HG03558 (cell line): ENCODE results near the gene DLL3.
"Not testable (repeated sequence)": the region's sequence is repeated elsewhere in the genome, so short reads cannot be mapped to it uniquely, and the experiment has no call there.

Experiments
- ATAC-seq: cut with Tn5 transposase; IDR thresholded peaks from one replicate; pipeline ENCODE4 v1.9.1; 2021; ENCODE audit warnings: moderate number of reproducible peaks; ENCODE audit not compliant: unreplicated experiment; ENCODE audit errors: extremely low read depth

DLL3 gene

DNA sequence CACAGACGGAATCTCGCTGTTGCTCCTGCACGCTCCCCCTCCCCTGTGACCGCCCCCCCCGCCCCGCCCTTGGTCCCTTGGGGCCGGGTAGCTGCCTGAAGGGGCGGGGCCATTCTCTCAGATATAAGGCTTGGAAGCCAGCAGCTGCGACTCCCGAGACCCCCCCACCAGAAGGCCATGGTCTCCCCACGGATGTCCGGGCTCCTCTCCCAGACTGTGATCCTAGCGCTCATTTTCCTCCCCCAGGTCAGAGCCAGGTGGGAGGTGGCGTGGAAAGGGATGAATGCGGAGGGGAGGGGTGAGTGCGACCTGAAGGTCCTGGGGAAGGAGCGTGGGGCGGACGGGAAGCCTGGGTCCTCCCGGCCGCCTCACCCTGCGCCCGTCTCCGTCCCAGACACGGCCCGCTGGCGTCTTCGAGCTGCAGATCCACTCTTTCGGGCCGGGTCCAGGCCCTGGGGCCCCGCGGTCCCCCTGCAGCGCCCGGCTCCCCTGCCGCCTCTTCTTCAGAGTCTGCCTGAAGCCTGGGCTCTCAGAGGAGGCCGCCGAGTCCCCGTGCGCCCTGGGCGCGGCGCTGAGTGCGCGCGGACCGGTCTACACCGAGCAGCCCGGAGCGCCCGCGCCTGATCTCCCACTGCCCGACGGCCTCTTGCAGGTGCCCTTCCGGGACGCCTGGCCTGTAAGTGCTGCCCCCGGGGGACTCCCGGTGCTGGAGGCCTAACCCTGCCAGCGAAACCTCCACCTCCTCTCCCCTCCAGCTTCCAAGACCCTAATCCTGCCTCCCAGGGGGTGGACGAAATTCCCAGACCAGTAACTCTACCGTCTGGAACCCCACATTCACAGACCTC lies at the start of gene DLL3:
Gene DLL3 (plus strand): TSS at position 150 of the 845 bp plus-strand sequence. CDS start 28 bp downstream, at position 178.
- no peak for ATAC-seq

DNA sequence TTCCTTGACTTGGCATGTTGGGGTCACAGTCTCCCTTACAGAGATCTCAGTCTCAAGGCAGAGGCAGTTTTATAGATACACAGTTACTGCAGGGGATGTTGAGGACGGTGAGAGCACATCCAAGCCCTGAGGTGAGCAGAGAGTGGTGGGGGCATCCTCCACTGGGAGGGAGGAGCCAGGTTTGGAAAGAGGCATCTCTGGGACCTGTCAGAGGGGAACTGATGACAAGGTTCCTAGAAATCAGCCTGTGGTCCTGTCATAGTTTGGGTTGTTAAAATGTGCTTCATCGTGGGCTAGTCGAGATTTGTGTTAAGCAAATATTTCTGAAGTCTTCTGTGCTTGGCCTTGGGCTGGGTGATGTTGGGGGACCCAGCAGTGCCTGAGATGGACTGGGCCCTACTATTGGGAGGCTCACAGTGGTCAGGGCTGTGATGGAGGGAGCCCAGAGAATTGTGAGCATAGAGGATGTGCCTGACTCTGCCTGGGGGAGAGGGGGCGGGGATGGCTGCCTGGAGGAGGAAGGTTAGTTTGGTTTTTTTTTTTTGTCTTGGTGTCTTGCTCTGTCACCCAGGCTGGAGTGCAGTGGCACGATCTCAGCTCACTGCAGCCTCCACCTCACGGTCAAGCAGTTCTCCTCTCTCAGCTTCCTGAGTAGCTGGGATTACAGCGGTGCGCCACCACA lies 49.5 kb upstream of the DLL3 start:
- no peak for ATAC-seq

DNA sequence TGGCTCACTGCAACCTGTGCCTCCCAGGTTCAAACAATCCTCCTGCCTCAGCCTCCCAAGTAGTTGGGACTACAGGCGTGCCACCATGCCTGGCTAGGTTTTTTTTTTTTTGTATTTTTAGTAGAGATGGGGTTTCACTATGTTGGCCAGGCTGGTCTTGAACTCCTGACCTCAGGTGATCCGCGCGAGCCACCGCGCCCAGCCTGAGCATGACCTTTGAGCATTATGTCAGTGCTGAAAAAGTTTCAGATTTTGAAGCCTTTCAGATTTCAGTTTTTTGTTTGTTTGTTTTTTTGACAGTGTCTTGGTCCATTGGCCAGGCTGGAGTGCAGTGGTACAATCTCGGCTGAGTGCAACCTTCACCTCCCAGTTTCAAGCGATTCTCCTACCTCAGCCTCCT lies 47.5 kb upstream of the DLL3 start:
- not testable (repeated sequence) for ATAC-seq

- ATAC-seq = no peak
Measured at GRCh38 chr19:39463403-39463802, 35.3 kb upstream of the DLL3 start.

DNA sequence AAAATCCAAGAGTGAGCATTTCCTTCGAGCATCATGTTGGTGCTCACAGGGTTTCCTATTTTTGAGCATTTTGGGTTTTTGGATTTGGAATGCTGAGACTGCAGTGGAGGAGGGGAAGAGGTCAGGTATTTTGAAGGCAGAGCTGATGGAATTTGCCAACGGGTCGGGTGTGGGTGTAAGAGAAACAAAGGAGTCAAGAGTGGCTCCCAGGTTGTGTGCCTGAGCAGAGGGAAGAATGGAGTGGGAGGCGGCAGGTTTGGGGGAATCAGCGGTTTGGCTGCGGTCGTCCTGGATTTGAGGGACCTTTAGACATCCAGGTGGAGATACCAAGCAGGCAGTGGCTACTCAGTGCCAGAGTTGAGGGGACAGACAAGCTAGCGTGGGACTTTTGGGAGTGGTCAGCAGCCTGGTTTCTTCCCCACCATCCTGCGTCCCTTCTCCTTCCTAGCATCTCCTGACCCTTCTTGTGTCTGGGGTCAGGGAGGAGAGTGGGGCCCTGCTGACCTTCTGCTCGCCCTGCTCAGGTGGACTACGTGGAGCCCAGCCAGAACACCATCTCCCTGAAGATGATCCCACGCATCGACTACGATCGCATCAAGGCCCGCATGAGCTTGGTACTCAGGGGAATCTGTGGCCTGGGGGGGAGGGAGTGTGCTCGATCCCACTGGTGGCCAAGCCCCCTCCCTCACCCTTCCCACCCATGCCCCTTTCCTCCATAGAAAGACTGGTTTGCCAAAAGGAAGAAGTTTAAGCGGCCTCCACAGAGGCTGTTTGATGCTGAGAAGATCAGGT lies 32.6 kb upstream of the DLL3 start:
- ATAC-seq = no peak

GRCh38 chr19:39467941-39468340 lies 30.8 kb upstream of the DLL3 start:
- ATAC-seq = no peak

GRCh38 chr19:39469036-39469435 lies 29.7 kb upstream of the DLL3 start:
- no peak for ATAC-seq

- no peak for ATAC-seq
Measured at GRCh38 chr19:39469567-39469966, 29.2 kb upstream of the DLL3 start.

- no peak for ATAC-seq
Measured at GRCh38 chr19:39470724-39471339, 27.9 kb upstream of the DLL3 start.

DNA sequence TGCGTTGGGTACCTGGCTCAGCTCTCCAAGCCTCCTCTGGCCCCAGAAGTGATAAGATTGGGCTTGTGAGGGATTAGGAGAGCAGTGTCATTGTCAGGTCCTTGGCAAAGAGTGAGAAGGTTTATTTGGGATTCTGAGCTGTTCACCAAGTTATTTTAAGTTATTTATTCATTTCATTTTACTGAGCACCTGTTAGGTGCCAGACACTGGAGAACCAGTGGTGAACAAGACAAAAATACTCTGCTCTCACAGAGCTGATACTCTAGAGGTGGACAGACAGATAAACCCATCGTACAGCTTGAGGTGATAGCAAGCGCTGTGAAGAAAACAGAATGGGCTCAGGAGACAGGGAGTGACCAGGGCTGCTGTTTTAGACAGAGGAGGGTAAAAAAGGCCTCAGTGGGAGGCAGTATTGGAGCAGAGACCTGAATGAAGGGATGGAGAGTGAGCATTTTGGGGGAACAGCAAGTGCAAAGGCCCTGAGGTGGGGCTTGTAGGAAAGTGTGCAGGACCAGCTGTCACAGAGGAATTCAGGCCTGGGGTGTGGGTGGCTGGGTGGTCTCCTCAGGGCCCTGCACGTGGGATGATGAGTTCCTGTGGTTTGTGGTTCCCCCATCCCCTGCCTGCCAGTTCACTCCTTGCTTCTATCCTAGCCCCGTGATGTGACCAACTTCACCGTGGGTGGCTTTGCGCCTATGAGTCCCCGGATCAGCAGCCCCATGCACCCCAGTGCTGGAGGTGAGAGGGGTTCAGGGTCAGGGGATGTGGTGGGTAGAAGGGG lies 26.8 kb upstream of the DLL3 start:
- ATAC-seq = no peak

DNA sequence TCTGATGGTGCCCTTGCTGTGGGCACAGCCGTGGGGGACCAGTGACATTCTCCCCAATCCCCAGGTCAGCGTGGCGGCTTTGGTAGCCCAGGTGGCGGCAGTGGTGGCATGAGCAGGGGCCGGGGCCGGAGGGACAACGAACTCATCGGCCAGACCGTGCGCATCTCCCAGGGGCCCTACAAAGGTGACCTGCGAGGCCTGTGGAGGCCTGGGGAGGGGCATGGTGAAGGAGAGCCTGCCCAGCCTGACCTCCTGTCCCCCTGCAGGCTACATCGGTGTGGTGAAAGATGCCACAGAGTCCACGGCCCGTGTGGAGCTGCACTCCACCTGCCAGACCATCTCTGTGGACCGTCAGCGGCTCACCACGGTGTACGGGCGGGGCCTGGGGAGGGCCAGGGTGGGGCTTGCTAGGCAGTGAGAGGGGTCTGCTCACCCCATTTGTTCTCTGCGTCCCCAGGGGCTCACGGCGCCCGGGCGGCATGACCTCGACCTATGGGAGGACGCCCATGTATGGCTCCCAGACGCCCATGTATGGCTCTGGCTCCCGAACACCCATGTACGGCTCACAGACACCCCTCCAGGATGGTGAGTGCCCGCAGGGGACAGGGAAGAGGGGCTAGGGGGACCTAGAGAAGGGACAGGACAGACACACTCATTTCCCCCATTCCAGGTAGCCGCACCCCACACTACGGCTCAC lies 25.9 kb upstream of the DLL3 start:
- ATAC-seq = no peak

GRCh38 chr19:39473443-39473960 lies 25.2 kb upstream of the DLL3 start:
- ATAC-seq = no peak

- ATAC-seq = no peak
Measured at GRCh38 chr19:39474139-39474620, 24.6 kb upstream of the DLL3 start.

DNA sequence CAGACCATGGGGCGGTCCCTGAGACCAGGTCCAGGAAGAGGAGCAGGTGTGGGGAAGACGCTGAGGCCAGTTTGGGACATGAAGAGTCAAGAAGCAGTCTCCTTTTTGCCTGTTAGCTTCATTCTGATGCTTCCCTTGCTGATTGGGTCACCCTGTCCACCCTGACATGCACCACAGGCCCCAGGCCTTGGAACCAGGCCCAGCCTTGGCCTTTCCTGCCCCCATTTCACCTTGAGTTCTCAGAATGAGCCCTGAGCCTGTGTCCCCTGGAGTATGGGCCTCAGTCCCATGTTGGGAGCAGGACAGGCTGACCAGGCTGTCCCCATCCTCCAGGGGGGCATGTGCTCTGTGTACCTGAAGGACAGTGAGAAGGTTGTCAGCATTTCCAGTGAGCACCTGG lies 23.0 kb upstream of the DLL3 start:
- no peak for ATAC-seq

DNA sequence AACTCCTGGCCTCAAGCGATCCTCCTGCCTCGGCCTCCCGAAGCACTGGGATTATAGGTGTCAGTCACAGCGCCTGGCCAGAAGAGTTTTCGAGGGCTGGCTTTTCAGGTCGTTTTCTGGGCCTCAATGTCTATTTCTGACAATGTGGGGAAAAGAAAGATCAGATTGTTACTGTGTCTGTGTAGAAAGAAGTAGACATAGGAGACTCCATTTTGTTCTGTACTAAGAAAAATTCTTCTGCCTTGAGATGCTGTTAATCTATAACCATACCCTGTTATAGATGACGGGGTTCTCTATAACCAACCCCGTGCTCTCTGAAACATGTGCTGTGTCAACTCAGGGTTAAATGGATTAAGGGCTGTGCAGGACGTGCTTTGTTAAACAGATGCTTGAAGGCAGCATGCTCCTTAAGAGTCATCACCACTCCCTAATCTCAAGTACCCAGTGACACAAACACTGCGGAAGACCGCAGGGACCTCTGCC lies 19.4 kb upstream of the DLL3 start:
- not testable (repeated sequence) for ATAC-seq

- ATAC-seq = no peak
Measured at GRCh38 chr19:39479916-39480315, 18.8 kb upstream of the DLL3 start.

GRCh38 chr19:39480337-39481228 lies 18.2 kb upstream of the DLL3 start, which contains the start of gene TIMM50:
Gene TIMM50 (plus strand): TSS chr19:39480838. CDS start chr19:39480854, 16 bp downstream.
- ATAC-seq = no peak

DNA sequence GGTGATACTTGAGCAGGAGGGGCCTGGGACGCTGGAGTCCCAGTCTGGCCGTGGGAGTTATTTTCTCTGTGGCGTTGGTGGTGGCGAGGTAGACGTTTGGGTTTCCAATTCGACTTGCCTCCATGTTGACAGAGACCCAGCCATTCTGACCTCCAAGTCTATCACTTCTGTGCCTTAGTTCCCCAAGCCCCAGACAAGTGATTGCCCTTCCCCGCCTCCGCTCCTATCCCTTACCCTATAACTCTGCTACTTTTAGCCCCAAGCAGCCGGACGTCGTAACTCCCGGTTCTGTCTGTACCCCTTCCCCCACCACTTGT lies 17.6 kb upstream of the DLL3 start:
- ATAC-seq = no peak
